Measurements from ENCODE around the gene GNB1. TPM values are rescaled to one million over a fixed set of nuclear protein-coding genes. Genes with fewer than 3 reads are reported as not detected.

Gene GNB1
- total and polyA plus RNA-seq, 2 of the 4 experiments (the other 2 are of a cell fraction), result 73.5 to 371 TPM

- POLR2A ChIA-PET (ENCODE audit: unreplicated experiment), result no interaction called here
- CTCF ChIA-PET, result no interaction called here
- in situ Hi-C loops (cut with MboI; ENCODE audit: low sequenced_read_pairs), result no loop called here
- TF ChIP-seq FOS (IDR thresholded peaks at IDR 0.05; ENCODE audit: low read depth, low read length), result no peak
- no peak for TF ChIP-seq RAD21 (IDR thresholded peaks at IDR 0.05; ENCODE audit: low read length)
- TF ChIP-seq MAFK (IDR thresholded peaks at IDR 0.05; ENCODE audit: low read depth, low read length), result no peak
- no peak for TF ChIP-seq CEBPB (IDR thresholded peaks at IDR 0.05; ENCODE audit: low read depth, low read length)
- TF ChIP-seq SMC3 (IDR thresholded peaks at IDR 0.05; ENCODE audit: low read depth, low read length), result no peak
- no peak for TF ChIP-seq CHD1 (IDR thresholded peaks at IDR 0.05; ENCODE audit: low read depth, low read length)
- TF ChIP-seq USF2 (IDR thresholded peaks at IDR 0.05; ENCODE audit: low read depth, low read length), result no peak
- no peak for TF ChIP-seq NFE2L2 (IDR thresholded peaks at IDR 0.05; ENCODE audit: low read depth, low read length)
- TF ChIP-seq RFX5 (IDR thresholded peaks at IDR 0.05; ENCODE audit: low read depth, low read length), result no peak
- no peak for TF ChIP-seq MXI1 (IDR thresholded peaks at IDR 0.05; ENCODE audit: borderline replicate concordance, low read depth, low read length)
- TF ChIP-seq POLR2A (IDR thresholded peaks at IDR 0.05; ENCODE audit: low read depth, low read length), result no peak
- no peak for TF ChIP-seq CTCF (conservative IDR thresholded peaks at IDR 0.05; ENCODE audit: low read depth, low read length)
- TF ChIP-seq MAZ (IDR thresholded peaks at IDR 0.05; ENCODE audit: borderline replicate concordance, low read depth, low read length), result no peak
- TF ChIP-seq ELK1 (IDR thresholded peaks at IDR 0.05; ENCODE audit: borderline replicate concordance, low read depth, low read length), result no peak
- TF ChIP-seq RCOR1 (IDR thresholded peaks at IDR 0.05; ENCODE audit: insufficient replicate concordance, low read length), result no peak
- no peak for TF ChIP-seq BHLHE40 (IDR thresholded peaks at IDR 0.05; ENCODE audit: low read depth, low read length)
- WGBS, 2 experiments (ENCODE audit: extremely low coverage in 2 of 2, insufficient read length in 1 of 2), result 72% methylated on average over 3 of the region's 11 CpGs; no CpG with 5 or more reads in 1 of the 2 experiments
- Histone ChIP-seq H3K79me1 (ENCODE audit: low read depth in 1 of 2, low read length in 2 of 2) (peaks cover 15 to 52% of the 10 kb centered on the region in 2 experiments; a peak in 3 of 4 replicates), H3K9me3 (ENCODE audit: control insufficient read depth, insufficient read depth, low read length) (no peaks in the 10 kb centered on the region), H3K4me3 (ENCODE audit: insufficient read depth, low read depth, low read length) (no peak overlapping the region), H4K20me1 (ENCODE audit: insufficient read depth, low read length) (peaks cover 39% of the 10 kb centered on the region), H4K8ac (ENCODE audit: low read depth in 2 of 2, low read length in 2 of 2) (peak overlapping the region; percentile 49 to 66; a peak in 1 of 4 replicates), H3K18ac (ENCODE audit: low read depth, low read length) (no peak overlapping the region), H3K23ac (ENCODE audit: low read depth, low read length) (peak overlapping the region; percentile 32; the same call in 1 of the 2 replicates), H2AK5ac (ENCODE audit: low read depth, low read length) (peak overlapping the region; percentile 75; the same call in 1 of the 2 replicates), H2BK15ac (ENCODE audit: low read depth, low read length) (no peak overlapping the region), H3K9me1 (ENCODE audit: insufficient read depth, low read length) (peaks cover 14% of the 10 kb centered on the region), H3K4ac (ENCODE audit: low read depth, low read length) (0 out of 2 replicates have a peak overlapping the region, but pooled peaks have one; percentile 44), H2BK120ac (ENCODE audit: low read depth, low read length) (no peak overlapping the region), H3K14ac (replicated peaks; ENCODE audit: low read depth, low read length) (no peak overlapping the region), H2BK20ac (ENCODE audit: low read depth, low read length) (no peak overlapping the region), H3K27me3 (ENCODE audit: control insufficient read depth, insufficient read depth, low read length) (no peaks in the 10 kb centered on the region), H3K4me1 (ENCODE audit: control insufficient read depth, insufficient read depth, low read length) (peaks cover 22% of the 10 kb centered on the region), H2AK9ac (replicated peaks; ENCODE audit: low read depth, low read length, poor library complexity) (peak overlapping the region; percentile 96), H3K4me2 (ENCODE audit: low read depth, low read length) (no peak overlapping the region), H4K91ac (ENCODE audit: insufficient read depth, low read depth, low read length) (no peak overlapping the region), H3K36me3 (ENCODE audit: control insufficient read depth, insufficient read depth, low read length) (0 out of 2 replicates have a peak, but pooled peaks cover 2% of the 10 kb centered on the region), H3K9ac (ENCODE audit: low read depth, low read length) (no peak overlapping the region), H2AFZ (replicated peaks; ENCODE audit: low read length, poor library complexity) (peak overlapping the region; percentile 98), H3K27ac (ENCODE audit: insufficient read depth, low read length) (no peak overlapping the region), H2BK5ac (ENCODE audit: low read depth, low read length, poor library complexity, severe bottlenecking) (no peak overlapping the region), H3K56ac (ENCODE audit: extremely low read depth, insufficient read depth, low read length) (no peak overlapping the region), H4K5ac (ENCODE audit: low read depth, low read length) (no peak overlapping the region)
- ATAC-seq (ENCODE audit: low read depth) (no peak), DNase-seq (no peak)
- dilution Hi-C loops (cut with HindIII; ENCODE audit: low sequenced_read_pairs, unreplicated experiment), result no loop called here
- intact Hi-C loops (cut with micrococcal nuclease), result loop anchor here (1.0 kb wide), 1 partner anchor 127 kb away; no protein-coding TSS in a partner anchor
- no TSS peak for BruUV-seq (replicated peaks)
Observed at GRCh38 chr1:1779320-1779675, 111.6 kb downstream of the GNB1 start.

All from IMR-90 (cell line).